Spleen (tissue), 11 donors: ENCODE data around the gene PKMYT1. TPM values are rescaled to one million over a fixed set of nuclear protein-coding genes. Genes with fewer than 3 reads are reported as not detected.
A peak's percentile ranks its signal among the peaks of the same experiment; 100 is the strongest.

ENCODE experiments used
- DNase-seq: peaks from one replicate; pipeline ENCODE4 v3.0.0-alpha.2; 2020
- H3K27ac ChIP-seq, 8 donors: fragments of 200-600 bp; sonication (generic) in 7 of 8; 1 replicate in 4 of 8; 2 replicates in 4 of 8; pipeline versions ENCODE4 v1.5.0 to v1.8.0; 2016 to 2021; ENCODE audit warnings: inconsistent platforms in 4 of 8, mild to moderate bottlenecking in 4 of 8, moderate library complexity in 1 of 8
- H3K27me3 ChIP-seq, 7 donors: fragments of 200-600 bp; sonication (generic) in 6 of 7; replicated peaks in 1 of 7; 1 replicate in 4 of 7; 2 replicates in 3 of 7; pipeline versions ENCODE4 v1.5.0 to v1.8.0; 2016 to 2021; ENCODE audit warnings: inconsistent platforms in 3 of 7, mild to moderate bottlenecking in 1 of 7
- H3K36me3 ChIP-seq, 6 donors: fragments of 200-600 bp; sonication (generic) in 5 of 6; 1 replicate in 4 of 6; 2 replicates in 2 of 6; pipeline versions ENCODE4 v1.5.0 to v1.8.0; 2016 to 2021; ENCODE audit warnings: inconsistent platforms in 2 of 6
- H3K4me1 ChIP-seq, 6 donors: fragments of 200-600 bp; sonication (generic) in 5 of 6; 1 replicate in 3 of 6; 2 replicates in 3 of 6; pipeline versions ENCODE4 v1.5.0 to v1.8.0; 2016 to 2021; ENCODE audit warnings: inconsistent platforms in 3 of 6
- H3K4me3 ChIP-seq, 8 donors: fragments of 200-600 bp; sonication (generic) in 7 of 8; 1 replicate in 4 of 8; 2 replicates in 4 of 8; pipeline versions ENCODE4 v1.5.0 to v1.8.0; 2016 to 2021; ENCODE audit warnings: inconsistent platforms in 4 of 8, mild to moderate bottlenecking in 4 of 8, moderate library complexity in 2 of 8
- H3K9me3 ChIP-seq, 8 donors: fragments of 200-600 bp; sonication (generic) in 7 of 8; 1 replicate in 4 of 8; 2 replicates in 4 of 8; pipeline versions ENCODE4 v1.5.0 to v1.8.0; 2016 to 2021; ENCODE audit warnings: inconsistent platforms in 4 of 8
- CTCF ChIP-seq, 11 experiments: fragments of 200-600 bp in 7 of 11; fragments of 450-650 bp in 4 of 11; sonication (generic) in 4 of 11; IDR thresholded peaks in 8 of 11; conservative IDR thresholded peaks in 3 of 11; 1 replicate in 7 of 11; 2 replicates in 4 of 11; pipeline versions ENCODE4 v1.4.0 to v1.8.0; 2016 to 2021; ENCODE audit warnings: antibody characterized with exemption in 11 of 11, inconsistent platforms in 4 of 11, mild to moderate bottlenecking in 1 of 11
- POLR2A ChIP-seq, 3 donors: fragments of 450-650 bp; IDR thresholded peaks; one replicate each; pipeline ENCODE4 v1.5.1; 2017; ENCODE audit warnings: antibody characterized with exemption in 3 of 3, mild to moderate bottlenecking in 1 of 3
- POLR2AphosphoS5 ChIP-seq, 3 donors: sonication (generic); formaldehyde crosslinking; IDR thresholded peaks; one replicate each; pipeline ENCODE4 v1.5.1; 2017; ENCODE audit warnings: antibody characterized with exemption in 3 of 3
- WGBS, 5 donors: extraction: QIAGEN DNeasy Blood & Tissue Kit in 3 of 5; methylation state at CpG; one replicate each; pipeline versions ENCODE4 v1.1.5 to v1.1.7; 2013 to 2018; 5-methylcytosine and 5-hydroxymethylcytosine counted together
- intact Hi-C: fragments of 100-400 bp; cut with DNase I; formaldehyde crosslinking; loops from one replicate; pipeline ENCODE4 v1.15.0; 2023; ENCODE audit warnings: low total_unique reads
- polyA plus RNA-seq, 3 donors: library from polyadenylated mRNA; stranded (reverse); fragments of 200-250 nt; gene quantifications; one replicate each; pipeline ENCODE4 v1.2.1, GENCODE V29; 2013
- total RNA-seq, 7 donors: library from RNA; depleted of rRNA in 3 of 7; stranded (reverse); fragments of >200 nt in 3 of 7; fragmentation: NEBNext Ultra II Directional in 4 of 7; extraction: Animal tissue kit (Norgen Biotek cat#: 25700) in 4 of 7; gene quantifications; one replicate each; pipeline versions ENCODE4 v1.1.0 to v1.2.1, GENCODE V29; 2016 to 2021
- donor health status: healthy with polysubstance abuse.
- donor health status: DM: no; HTN: no; CAD: no; lungs with moderate emphysema.
- donor health status: DM: no; HTN: no; CAD: no.
- donor health status: Bipolar disorder and iron deficiency.
- donor health status: healthy.
- donor health status: DM: no; HTN: no; CAD: no.
- donor health status: DM: yes; HTN: yes; CAD: no.

PKMYT1 gene
- total and polyA plus RNA-seq, 10 donors: 3.3 to 11.3 (median 6.2) TPM

- intact Hi-C loops: no loop called here
- Histone ChIP-seq H3K9me3 (no peaks in the 10 kb centered on the region), H3K27ac (peak overlapping the region in 1 of 8 donors; percentile 40), H3K4me3 (peak overlapping the region in 1 of 8 donors; percentile 9), H3K36me3 (no peaks in the 10 kb centered on the region), H3K27me3 (peaks cover 0 to 74% (median 30%) of the 10 kb centered on the region in 7 donors), H3K4me1 (peaks cover 0 to 24% (median 3%) of the 10 kb centered on the region in 6 donors)
- no peak for TF ChIP-seq POLR2A (IDR thresholded peaks at IDR 0.05)
- no peak for TF ChIP-seq POLR2AphosphoS5 (IDR thresholded peaks at IDR 0.05)
- TF ChIP-seq CTCF (IDR thresholded peaks at IDR 0.05 in 8 of 11, conservative IDR thresholded peaks at IDR 0.05 in 3 of 11): no peak
- DNase-seq: peak; percentile 75
- WGBS, 5 donors: 6 to 26% (median 22%) methylated on average over 5 to 21 of the region's 21 CpGs
Observed at GRCh38 chr16:2955779-2956578, 24.3 kb downstream of the PKMYT1 start.

DNA sequence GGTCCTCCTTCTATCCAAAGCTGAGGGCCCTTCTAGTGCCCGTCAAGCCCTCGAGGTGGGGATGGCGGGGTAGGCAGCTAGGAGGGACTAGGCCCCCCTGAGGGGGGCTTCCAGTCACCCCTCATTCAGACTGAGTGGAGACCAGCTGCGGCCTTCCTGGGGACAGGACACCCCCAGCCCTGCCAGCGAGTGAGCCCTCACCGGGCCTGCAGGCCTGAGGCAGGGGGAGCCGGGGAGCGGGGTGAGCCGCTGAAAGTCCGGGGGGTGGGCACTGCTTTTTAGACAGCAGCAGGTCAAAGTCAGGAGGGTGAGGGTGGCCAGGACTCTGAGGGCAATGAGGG is 24.8 kb downstream of the PKMYT1 start:
- peaks cover 0 to 68% (median 27%) of the 10 kb centered on the region in 7 donors for H3K27me3 ChIP-seq

DNA sequence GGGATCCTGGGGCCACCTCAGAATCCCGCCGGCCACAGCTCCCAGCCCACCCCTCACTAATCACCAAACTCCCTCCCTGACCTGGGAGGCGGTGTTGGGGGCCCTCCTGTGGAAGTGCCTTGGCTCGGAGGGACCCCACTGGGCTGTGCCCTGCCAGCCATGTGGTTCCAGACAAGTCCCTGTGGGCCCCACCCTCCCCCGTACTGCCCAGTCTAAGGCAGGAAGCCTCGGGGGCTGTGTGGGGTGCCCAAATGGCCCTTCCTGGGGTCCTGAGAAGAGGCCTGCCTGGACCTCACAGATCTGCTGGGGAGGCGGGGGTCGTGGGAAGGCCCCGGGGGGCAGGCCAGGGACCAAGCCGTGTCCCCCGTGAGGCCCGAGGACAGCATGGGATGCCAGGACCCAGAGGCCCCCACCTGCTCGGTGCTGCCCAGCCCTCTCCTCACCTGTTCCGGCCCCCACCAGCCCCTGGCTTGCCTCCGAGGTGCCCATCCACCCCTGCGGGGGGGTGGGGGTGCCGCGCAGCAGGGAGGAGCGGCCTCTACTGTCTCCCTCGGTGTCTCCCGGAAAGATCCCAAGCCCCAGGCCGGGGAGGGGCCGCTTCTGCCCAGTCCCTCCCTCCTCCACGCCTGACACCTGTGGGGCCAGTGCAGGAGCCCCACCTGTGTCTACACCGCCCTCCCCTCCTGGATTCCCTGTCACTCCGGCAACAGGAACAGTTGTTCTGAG is 25.4 kb downstream of the PKMYT1 start:
- DNase-seq: peak; percentile 64
- H3K9me3 ChIP-seq: no peaks in the 10 kb centered on the region
- 61 to 75% (median 67%) methylated on average over 7 to 26 of the region's 26 CpGs for WGBS, 5 donors
- H3K4me1 ChIP-seq: peaks cover 0 to 24% (median 3%) of the 10 kb centered on the region in 6 donors
- intact Hi-C loops: no loop called here
- no peak overlapping the region for H3K27ac ChIP-seq
- TF ChIP-seq POLR2A (IDR thresholded peaks at IDR 0.05) (no peak), CTCF (IDR thresholded peaks at IDR 0.05 in 8 of 11, conservative IDR thresholded peaks at IDR 0.05 in 3 of 11) (no peak)
- peaks cover 0 to 62% (median 25%) of the 10 kb centered on the region in 7 donors for H3K27me3 ChIP-seq
- no peak overlapping the region for H3K4me3 ChIP-seq
- H3K36me3 ChIP-seq: peaks cover 0 to 10% (median 1%) of the 10 kb centered on the region in 6 donors

More for the DNA sequence above, 24.8 kb downstream of the PKMYT1 start:
- TF ChIP-seq CTCF (IDR thresholded peaks at IDR 0.05 in 8 of 11, conservative IDR thresholded peaks at IDR 0.05 in 3 of 11) (no peak), POLR2AphosphoS5 (IDR thresholded peaks at IDR 0.05) (no peak), POLR2A (IDR thresholded peaks at IDR 0.05) (no peak)
- Histone ChIP-seq H3K36me3 (peaks cover 0 to 4% (median 0%) of the 10 kb centered on the region in 6 donors), H3K27ac (peak overlapping the region in 1 of 8 donors; percentile 40), H3K4me3 (peak overlapping the region in 1 of 8 donors; percentile 9), H3K4me1 (peaks cover 0 to 24% (median 3%) of the 10 kb centered on the region in 6 donors), H3K9me3 (no peaks in the 10 kb centered on the region)
- peak; percentile 63 for DNase-seq
- intact Hi-C loops: no loop called here
- 32 to 54% (median 41%) methylated on average over 3 to 10 of the region's 10 CpGs for WGBS, 5 donors
